ENCODE data around the gene ANKRD13A.
A peak's percentile ranks its signal among the peaks of the same experiment; 100 is the strongest.

ANKRD13A gene

GRCh38 chr12:109988903-109989302 lies 10.3 kb upstream of the ANKRD13A start:
- DNase-seq (ENCODE audit: low read depth): no peak
- TF ChIP-seq CTCF (IDR thresholded peaks at IDR 0.05; ENCODE audit: low read depth, low read length, missing control alignments): no peak
- H3K4me3 ChIP-seq (ENCODE audit: low read depth, low read length): no peak overlapping the region
- in situ Hi-C loops (cut with HindIII; ENCODE audit: low sequenced_read_pairs): no loop called here

- DNase-seq (ENCODE audit: low read depth): no peak
These were observed 9.8 kb upstream of the ANKRD13A start for GRCh38 chr12:109989380-109989779.

DNA sequence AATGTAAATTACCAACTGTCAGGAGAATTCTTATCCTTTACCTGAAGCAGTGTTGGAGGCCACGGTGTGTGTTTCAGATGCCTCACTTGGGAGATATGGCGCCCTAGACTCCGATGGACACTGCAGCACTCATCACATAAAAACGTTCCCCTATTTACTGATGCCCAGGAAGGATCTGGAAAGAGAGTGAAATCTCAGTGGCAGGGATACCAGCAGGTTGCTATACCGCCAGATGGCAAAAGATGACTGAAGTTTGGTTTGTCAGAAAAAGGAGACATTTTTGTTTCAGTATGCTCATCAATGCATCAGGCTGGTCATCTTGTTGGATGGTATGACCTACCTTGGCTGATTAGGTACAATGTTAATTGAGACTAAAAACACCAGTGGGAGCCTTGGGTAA lies 7.6 kb upstream of the ANKRD13A start:
- in situ Hi-C loops (cut with HindIII; ENCODE audit: low sequenced_read_pairs): no loop called here
- H3K4me3 ChIP-seq (ENCODE audit: low read depth, low read length): no peak overlapping the region
- no peak for TF ChIP-seq CTCF (IDR thresholded peaks at IDR 0.05; ENCODE audit: low read depth, low read length, missing control alignments)
- DNase-seq (ENCODE audit: low read depth): no peak

More at GRCh38 chr12:109989380-109989779, 9.8 kb upstream of the ANKRD13A start:
- in situ Hi-C loops (cut with HindIII; ENCODE audit: low sequenced_read_pairs): no loop called here
- no peak overlapping the region for H3K4me3 ChIP-seq (ENCODE audit: low read depth, low read length)
- TF ChIP-seq CTCF (IDR thresholded peaks at IDR 0.05; ENCODE audit: low read depth, low read length, missing control alignments): no peak

DNA sequence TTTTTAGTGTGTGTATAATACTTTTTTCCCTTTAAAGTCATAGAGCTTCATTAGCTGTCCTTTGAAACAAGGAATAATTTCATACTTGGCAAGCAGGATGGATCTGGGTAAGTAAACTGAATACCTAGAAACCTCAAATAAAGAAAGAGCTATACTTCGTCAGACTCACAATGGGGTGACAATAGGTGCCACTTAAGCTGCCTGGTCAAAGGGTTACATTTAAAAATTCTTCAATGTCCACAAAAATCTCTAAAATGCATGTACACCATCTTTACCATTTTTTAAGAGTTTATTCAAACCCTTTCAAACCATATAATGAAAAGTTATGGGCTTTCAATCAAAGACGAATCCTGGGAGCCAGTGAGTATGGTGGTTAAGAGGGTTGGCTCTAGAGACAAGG lies 6.1 kb upstream of the ANKRD13A start:
- in situ Hi-C loops (cut with HindIII; ENCODE audit: low sequenced_read_pairs): no loop called here
- TF ChIP-seq CTCF (IDR thresholded peaks at IDR 0.05; ENCODE audit: low read depth, low read length, missing control alignments): no peak
- no peak overlapping the region for H3K4me3 ChIP-seq (ENCODE audit: low read depth, low read length)
- DNase-seq (ENCODE audit: low read depth): no peak

- TF ChIP-seq CTCF (IDR thresholded peaks at IDR 0.05; ENCODE audit: low read depth, low read length, missing control alignments): no peak
- DNase-seq (ENCODE audit: low read depth): no peak
- in situ Hi-C loops (cut with HindIII; ENCODE audit: low sequenced_read_pairs): loop anchor here (5.0 kb wide), 1 partner anchor 32 kb away; no protein-coding TSS in a partner anchor
- peak overlapping the region; percentile 87 for H3K4me3 ChIP-seq (ENCODE audit: low read depth, low read length)
These were observed 4.6 kb upstream of the ANKRD13A start for GRCh38 chr12:109994401-109995175.

- TF ChIP-seq CTCF (IDR thresholded peaks at IDR 0.05; ENCODE audit: low read depth, low read length, missing control alignments): no peak
- DNase-seq (ENCODE audit: low read depth): no peak
- H3K4me3 ChIP-seq (ENCODE audit: low read depth, low read length): peak overlapping the region; percentile 87
- in situ Hi-C loops (cut with HindIII; ENCODE audit: low sequenced_read_pairs): loop anchor here (5.0 kb wide), 1 partner anchor 33 kb away; no protein-coding TSS in a partner anchor
These were observed 3.9 kb upstream of the ANKRD13A start for GRCh38 chr12:109995361-109995685.
